HL-60 (cell line): ENCODE results near the gene LMF1.

Experiments
- DNase-seq, 2 experiments: peaks; one replicate each; pipeline ENCODE4 v3.0.0-alpha.2; 2010 to 2020; ENCODE audit warnings: low read depth in 1 of 2, low spot score in 1 of 2
- H3K27ac ChIP-seq: fragments of 250-450 bp; sonication (Bioruptor Pico); replicated peaks from 2 replicates; pipeline ENCODE4 v1.5.1; 2020; ENCODE audit warnings: mild to moderate bottlenecking, moderate library complexity
- H3K27me3 ChIP-seq: fragments of 250-450 bp; sonication (Bioruptor Pico); 2 replicates; pipeline ENCODE4 v1.5.1; 2021; ENCODE audit warnings: mild to moderate bottlenecking, moderate library complexity; ENCODE audit not compliant: insufficient read depth, poor library complexity, severe bottlenecking
- H3K4me3 ChIP-seq: replicated peaks from 2 replicates; pipeline ENCODE4 v1.5.1; 2011; ENCODE audit warnings: mild to moderate bottlenecking, control low read depth, low read length; ENCODE audit not compliant: insufficient read depth
- GABPA ChIP-seq: IDR thresholded peaks from 2 replicates; pipeline ENCODE4 v1.6.1; 2012; ENCODE audit warnings: low read depth
- POLR2AphosphoS5 ChIP-seq: IDR thresholded peaks from 2 replicates; pipeline ENCODE4 v1.6.1; 2012; ENCODE audit warnings: low read depth
- SPI1 ChIP-seq: IDR thresholded peaks from 2 replicates; pipeline ENCODE4 v1.6.1; 2012; ENCODE audit warnings: low read depth, mild to moderate bottlenecking, borderline replicate concordance
- TF ChIP-seq, protein P1 (sequence below): IDR thresholded peaks from one replicate; pipeline ENCODE4 v1.5.1; 2011; ENCODE audit warnings: low read length, control low read depth, inconsistent platforms; ENCODE audit not compliant: insufficient read depth
- TF ChIP-seq, protein P2 (sequence below): IDR thresholded peaks from 2 replicates; pipeline ENCODE4 v1.6.1; 2012; ENCODE audit warnings: low read depth; ENCODE audit not compliant: insufficient replicate concordance

Gene LMF1

DNA sequence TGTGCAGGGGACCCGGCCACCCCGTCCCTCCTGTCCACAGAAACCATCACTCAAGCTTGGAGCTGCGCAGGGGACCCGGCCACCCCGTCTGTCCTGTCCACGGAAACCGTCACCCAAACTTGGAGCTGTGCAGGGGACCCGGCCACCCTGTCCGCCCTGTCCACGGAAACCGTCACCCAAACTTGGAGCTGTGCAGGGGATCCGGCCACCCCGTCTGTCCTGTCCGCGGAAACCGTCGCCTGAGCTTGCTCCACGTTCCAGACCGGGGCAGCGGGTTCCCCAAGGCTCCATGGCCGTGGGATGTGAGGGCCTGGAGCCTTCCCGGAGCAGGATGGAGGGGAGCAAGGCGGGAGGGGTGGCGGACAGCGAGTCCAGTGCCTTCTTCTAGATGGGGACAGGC, 36.0 kb upstream of the LMF1 start:
- Histone ChIP-seq H3K4me3 (no peak overlapping the region), H3K27me3 (peaks cover 22% of the 10 kb centered on the region), H3K27ac (no peak overlapping the region)
- no peak for DNase-seq
- TF ChIP-seq POLR2AphosphoS5: no peak
- TF ChIP-seq, protein P1, sequence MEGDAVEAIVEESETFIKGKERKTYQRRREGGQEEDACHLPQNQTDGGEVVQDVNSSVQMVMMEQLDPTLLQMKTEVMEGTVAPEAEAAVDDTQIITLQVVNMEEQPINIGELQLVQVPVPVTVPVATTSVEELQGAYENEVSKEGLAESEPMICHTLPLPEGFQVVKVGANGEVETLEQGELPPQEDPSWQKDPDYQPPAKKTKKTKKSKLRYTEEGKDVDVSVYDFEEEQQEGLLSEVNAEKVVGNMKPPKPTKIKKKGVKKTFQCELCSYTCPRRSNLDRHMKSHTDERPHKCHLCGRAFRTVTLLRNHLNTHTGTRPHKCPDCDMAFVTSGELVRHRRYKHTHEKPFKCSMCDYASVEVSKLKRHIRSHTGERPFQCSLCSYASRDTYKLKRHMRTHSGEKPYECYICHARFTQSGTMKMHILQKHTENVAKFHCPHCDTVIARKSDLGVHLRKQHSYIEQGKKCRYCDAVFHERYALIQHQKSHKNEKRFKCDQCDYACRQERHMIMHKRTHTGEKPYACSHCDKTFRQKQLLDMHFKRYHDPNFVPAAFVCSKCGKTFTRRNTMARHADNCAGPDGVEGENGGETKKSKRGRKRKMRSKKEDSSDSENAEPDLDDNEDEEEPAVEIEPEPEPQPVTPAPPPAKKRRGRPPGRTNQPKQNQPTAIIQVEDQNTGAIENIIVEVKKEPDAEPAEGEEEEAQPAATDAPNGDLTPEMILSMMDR: no peak
- TF ChIP-seq SPI1: no peak
- no peak for TF ChIP-seq GABPA
- TF ChIP-seq, protein P2, sequence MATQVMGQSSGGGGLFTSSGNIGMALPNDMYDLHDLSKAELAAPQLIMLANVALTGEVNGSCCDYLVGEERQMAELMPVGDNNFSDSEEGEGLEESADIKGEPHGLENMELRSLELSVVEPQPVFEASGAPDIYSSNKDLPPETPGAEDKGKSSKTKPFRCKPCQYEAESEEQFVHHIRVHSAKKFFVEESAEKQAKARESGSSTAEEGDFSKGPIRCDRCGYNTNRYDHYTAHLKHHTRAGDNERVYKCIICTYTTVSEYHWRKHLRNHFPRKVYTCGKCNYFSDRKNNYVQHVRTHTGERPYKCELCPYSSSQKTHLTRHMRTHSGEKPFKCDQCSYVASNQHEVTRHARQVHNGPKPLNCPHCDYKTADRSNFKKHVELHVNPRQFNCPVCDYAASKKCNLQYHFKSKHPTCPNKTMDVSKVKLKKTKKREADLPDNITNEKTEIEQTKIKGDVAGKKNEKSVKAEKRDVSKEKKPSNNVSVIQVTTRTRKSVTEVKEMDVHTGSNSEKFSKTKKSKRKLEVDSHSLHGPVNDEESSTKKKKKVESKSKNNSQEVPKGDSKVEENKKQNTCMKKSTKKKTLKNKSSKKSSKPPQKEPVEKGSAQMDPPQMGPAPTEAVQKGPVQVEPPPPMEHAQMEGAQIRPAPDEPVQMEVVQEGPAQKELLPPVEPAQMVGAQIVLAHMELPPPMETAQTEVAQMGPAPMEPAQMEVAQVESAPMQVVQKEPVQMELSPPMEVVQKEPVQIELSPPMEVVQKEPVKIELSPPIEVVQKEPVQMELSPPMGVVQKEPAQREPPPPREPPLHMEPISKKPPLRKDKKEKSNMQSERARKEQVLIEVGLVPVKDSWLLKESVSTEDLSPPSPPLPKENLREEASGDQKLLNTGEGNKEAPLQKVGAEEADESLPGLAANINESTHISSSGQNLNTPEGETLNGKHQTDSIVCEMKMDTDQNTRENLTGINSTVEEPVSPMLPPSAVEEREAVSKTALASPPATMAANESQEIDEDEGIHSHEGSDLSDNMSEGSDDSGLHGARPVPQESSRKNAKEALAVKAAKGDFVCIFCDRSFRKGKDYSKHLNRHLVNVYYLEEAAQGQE: no peak

DNA sequence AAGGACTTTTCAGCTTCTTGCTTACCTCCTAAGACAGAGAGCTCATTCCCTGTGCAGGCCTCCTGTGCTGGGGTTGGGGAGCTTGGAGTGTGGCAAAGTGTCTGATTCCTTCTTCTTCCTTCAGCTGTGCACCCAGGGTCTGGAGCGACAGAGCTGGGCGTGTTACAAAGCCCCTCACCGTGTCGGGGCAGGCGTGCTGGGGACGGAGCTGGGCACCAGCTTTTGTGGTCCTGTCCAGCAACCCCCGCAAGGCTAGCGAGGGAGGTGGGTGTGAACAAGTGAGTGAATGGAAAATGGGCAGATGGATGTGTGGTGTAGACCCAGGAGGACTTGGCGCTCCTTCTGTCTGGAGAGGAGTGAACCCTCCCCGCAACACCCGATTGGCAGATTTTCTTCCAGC, 34.5 kb upstream of the LMF1 start:
- no peak for TF ChIP-seq SPI1
- TF ChIP-seq, protein P1: no peak
- TF ChIP-seq, protein P2: no peak
- no peak for TF ChIP-seq GABPA
- no peak for TF ChIP-seq POLR2AphosphoS5
- H3K27ac ChIP-seq: no peak overlapping the region
- no peak overlapping the region for H3K4me3 ChIP-seq
- peaks cover 13% of the 10 kb centered on the region for H3K27me3 ChIP-seq
- DNase-seq: no peak

DNA sequence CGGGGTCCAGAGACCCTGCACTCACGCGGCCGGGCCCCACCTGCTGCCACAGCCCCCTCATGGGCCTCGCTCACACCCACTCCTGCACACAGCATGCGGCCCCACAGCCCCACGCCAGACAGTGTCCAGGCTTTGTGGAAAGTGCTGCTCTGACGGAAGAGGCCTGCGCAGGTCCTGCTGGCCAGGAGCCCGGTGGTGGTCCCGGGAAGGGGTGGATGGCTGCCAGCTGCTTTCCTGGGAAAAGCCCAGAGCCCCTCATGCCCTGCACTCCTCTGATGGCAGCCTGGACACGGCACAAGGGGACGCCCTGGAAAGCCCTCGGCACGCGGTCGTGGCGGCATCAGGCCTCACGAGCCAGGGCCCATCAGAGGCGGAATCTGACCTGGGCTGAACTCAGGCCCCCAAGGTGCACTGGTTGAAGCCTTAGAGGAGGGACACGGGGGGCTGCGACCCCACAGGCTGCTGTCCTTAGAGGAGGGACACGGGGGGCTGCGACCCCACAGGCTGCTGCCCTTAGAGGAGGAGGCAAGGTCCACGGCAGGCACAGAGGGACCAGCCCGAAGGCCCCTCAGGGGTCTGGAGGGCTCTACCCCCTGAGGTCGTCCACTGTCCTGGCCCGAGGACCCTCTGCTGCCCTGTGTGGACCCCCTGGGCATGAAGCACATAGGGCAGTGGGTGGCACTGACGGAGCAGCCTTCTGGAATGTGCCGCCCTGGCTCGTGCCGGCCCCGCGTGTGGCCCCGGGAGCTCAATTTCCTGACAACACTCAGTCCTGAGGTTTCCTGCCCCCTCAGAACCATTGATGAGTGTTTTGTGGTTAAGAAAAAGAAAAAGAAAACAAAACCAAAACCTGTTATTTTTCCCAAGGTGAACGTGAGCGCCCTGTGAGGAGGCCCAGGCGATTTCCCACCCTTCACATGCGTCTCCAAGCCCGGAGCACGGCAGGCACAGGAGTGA, 32.9 kb upstream of the LMF1 start:
- no peak for DNase-seq
- Histone ChIP-seq H3K27me3 (no peaks in the 10 kb centered on the region), H3K27ac (no peak overlapping the region), H3K4me3 (no peak overlapping the region)
- no peak for TF ChIP-seq POLR2AphosphoS5
- TF ChIP-seq SPI1: no peak
- TF ChIP-seq GABPA: no peak
- TF ChIP-seq, protein P1: no peak
- TF ChIP-seq, protein P2: no peak
